GM21619 (cell line): ENCODE measurements around the gene PXN.

Source experiments
- ATAC-seq: cut with Tn5 transposase; IDR thresholded peaks from one replicate; pipeline ENCODE4 v1.9.1; 2021; ENCODE audit not compliant: unreplicated experiment

The PXN gene

GRCh38 chr12:120180975-120181374, 84.6 kb downstream of the PXN start:
- no peak for ATAC-seq

GRCh38 chr12:120175537-120175936, 90.0 kb downstream of the PXN start:
- ATAC-seq: no peak

- ATAC-seq: no peak
Observed at GRCh38 chr12:120175062-120175461, 90.5 kb downstream of the PXN start.

- no peak for ATAC-seq
Observed at GRCh38 chr12:120172053-120172452, 93.5 kb downstream of the PXN start.

GRCh38 chr12:120170631-120171030, 94.9 kb downstream of the PXN start:
- ATAC-seq: no peak

- ATAC-seq: no peak
Observed at GRCh38 chr12:120169946-120170345, 95.6 kb downstream of the PXN start.

GRCh38 chr12:120168337-120168736, 97.2 kb downstream of the PXN start:
- no peak for ATAC-seq

- ATAC-seq: no peak
Observed at GRCh38 chr12:120167529-120168095, 97.9 kb downstream of the PXN start.

GRCh38 chr12:120164293-120164692, 101.2 kb downstream of the PXN start:
- ATAC-seq: no peak

GRCh38 chr12:120162763-120163162, 102.8 kb downstream of the PXN start:
- ATAC-seq: no peak

GRCh38 chr12:120161852-120162251, 103.7 kb downstream of the PXN start:
- no peak for ATAC-seq
